DOHH2 (cell line): ENCODE results near the gene DEPDC1B.

Experiments used
- EZH2phosphoT487 ChIP-seq: fragments of 200-600 bp; sonication (generic); IDR thresholded peaks from 2 replicates; pipeline ENCODE4 v1.6.1; 2017; ENCODE audit warnings: borderline replicate concordance, mild to moderate bottlenecking, antibody characterized with exemption, low read length, moderate library complexity, mixed read lengths
- TF ChIP-seq, protein P1 (sequence below): fragments of 200-600 bp; sonication (generic); IDR thresholded peaks from one replicate; pipeline ENCODE4 v1.5.1; 2014; ENCODE audit warnings: antibody characterized with exemption, mild to moderate bottlenecking, low read depth, low read length; ENCODE audit not compliant: poor library complexity, severe bottlenecking

DNA sequence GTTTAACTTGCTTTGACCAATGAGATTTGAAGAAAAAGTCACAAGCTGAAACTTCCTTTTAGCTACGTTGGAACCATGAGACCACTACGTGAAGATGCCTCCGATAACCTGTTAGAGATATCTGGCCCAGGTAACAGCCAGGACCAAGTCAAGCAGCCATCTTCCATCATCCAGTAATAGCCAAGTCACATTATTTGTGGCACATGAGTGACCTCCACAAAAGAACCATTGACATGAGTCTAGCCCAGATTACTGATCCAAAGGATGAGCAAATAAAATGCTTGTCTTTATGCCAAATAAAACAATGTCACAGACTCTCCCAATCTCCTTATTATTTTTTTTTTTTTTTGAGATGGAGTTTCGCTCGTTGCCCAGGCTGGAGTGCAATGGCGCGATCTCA, 1.6 kb downstream of the DEPDC1B start:
- no peak for TF ChIP-seq EZH2phosphoT487
- TF ChIP-seq, protein P1, sequence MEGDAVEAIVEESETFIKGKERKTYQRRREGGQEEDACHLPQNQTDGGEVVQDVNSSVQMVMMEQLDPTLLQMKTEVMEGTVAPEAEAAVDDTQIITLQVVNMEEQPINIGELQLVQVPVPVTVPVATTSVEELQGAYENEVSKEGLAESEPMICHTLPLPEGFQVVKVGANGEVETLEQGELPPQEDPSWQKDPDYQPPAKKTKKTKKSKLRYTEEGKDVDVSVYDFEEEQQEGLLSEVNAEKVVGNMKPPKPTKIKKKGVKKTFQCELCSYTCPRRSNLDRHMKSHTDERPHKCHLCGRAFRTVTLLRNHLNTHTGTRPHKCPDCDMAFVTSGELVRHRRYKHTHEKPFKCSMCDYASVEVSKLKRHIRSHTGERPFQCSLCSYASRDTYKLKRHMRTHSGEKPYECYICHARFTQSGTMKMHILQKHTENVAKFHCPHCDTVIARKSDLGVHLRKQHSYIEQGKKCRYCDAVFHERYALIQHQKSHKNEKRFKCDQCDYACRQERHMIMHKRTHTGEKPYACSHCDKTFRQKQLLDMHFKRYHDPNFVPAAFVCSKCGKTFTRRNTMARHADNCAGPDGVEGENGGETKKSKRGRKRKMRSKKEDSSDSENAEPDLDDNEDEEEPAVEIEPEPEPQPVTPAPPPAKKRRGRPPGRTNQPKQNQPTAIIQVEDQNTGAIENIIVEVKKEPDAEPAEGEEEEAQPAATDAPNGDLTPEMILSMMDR, result no peak
